SU-DHL-6 (cell line): ENCODE results near the gene WWOX.

Experiments
- H2AFZ ChIP-seq: fragments of 200-600 bp; sonication (generic); 2 replicates; pipeline ENCODE4 v1.6.1; 2014; ENCODE audit warnings: low read depth, mild to moderate bottlenecking, moderate library complexity, mixed read lengths, antibody characterized with exemption, low read length; ENCODE audit not compliant: severe bottlenecking
- H3F3A ChIP-seq: fragments of 200-600 bp; shearing (Covaris generic); 2 replicates; pipeline ENCODE4 v1.6.0; 2016; ENCODE audit warnings: antibody characterized with exemption, mild to moderate bottlenecking; ENCODE audit not compliant: insufficient read depth
- H3K27ac ChIP-seq: fragments of 200-600 bp; sonication (generic); 2 replicates; pipeline ENCODE4 v1.5.1; 2016; ENCODE audit warnings: low read depth, mild to moderate bottlenecking, low read length, moderate library complexity, mixed read lengths
- H3K27me3 ChIP-seq: fragments of 200-600 bp; sonication (generic), shearing (Covaris generic); 2 replicates; pipeline ENCODE4 v1.6.0; 2014; ENCODE audit warnings: mild to moderate bottlenecking, low read length
- H3K36me3 ChIP-seq: fragments of 200-600 bp; sonication (generic); 2 replicates; pipeline ENCODE4 v1.6.1; 2014; ENCODE audit warnings: mild to moderate bottlenecking, low read length, mixed read lengths
- H3K4me2 ChIP-seq: fragments of 300-600, 200-600 bp; shearing (Covaris generic), sonication (generic); 2 replicates; pipeline ENCODE4 v1.6.0; 2014; ENCODE audit warnings: low read length, low read depth, mild to moderate bottlenecking; ENCODE audit not compliant: poor library complexity, severe bottlenecking
- H3K4me3 ChIP-seq: fragments of 200-600 bp; sonication (generic); 2 replicates; pipeline ENCODE4 v1.5.1; 2014; ENCODE audit warnings: antibody characterized with exemption, low read length, mild to moderate bottlenecking, mixed read lengths; ENCODE audit not compliant: insufficient read depth, poor library complexity, severe bottlenecking
- H3K79me2 ChIP-seq: fragments of 200-600 bp; sonication (generic); 2 replicates; pipeline ENCODE4 v1.6.1; 2014; ENCODE audit warnings: mild to moderate bottlenecking, low read length, moderate library complexity; ENCODE audit not compliant: insufficient read depth
- H3K9ac ChIP-seq: fragments of 200-600 bp; sonication (generic); 2 replicates; pipeline ENCODE4 v1.7.0; 2014; ENCODE audit warnings: mild to moderate bottlenecking, low read length
- H3K9me2 ChIP-seq: fragments of 200-600 bp; sonication (generic); replicated peaks from 2 replicates; pipeline ENCODE4 v1.6.1; 2014; ENCODE audit warnings: low read length; ENCODE audit not compliant: insufficient read depth
- H3K9me3 ChIP-seq: fragments of 200-600 bp; sonication (generic); 2 replicates; pipeline ENCODE4 v1.6.1; 2014; ENCODE audit warnings: low read length, mixed read lengths; ENCODE audit not compliant: insufficient read depth
- H4K20me1 ChIP-seq: fragments of 200-600 bp; sonication (generic); 2 replicates; pipeline ENCODE4 v1.6.1; 2014; ENCODE audit warnings: low read depth, mild to moderate bottlenecking, antibody characterized with exemption, low read length, moderate library complexity, mixed read lengths
- CTCF ChIP-seq: fragments of 200-600 bp; sonication (generic); IDR thresholded peaks from one replicate; pipeline ENCODE4 v1.5.1; 2017; ENCODE audit warnings: antibody characterized with exemption, mild to moderate bottlenecking, low read length, moderate library complexity; ENCODE audit not compliant: insufficient read depth, poor library complexity, severe bottlenecking
- EZH2phosphoT487 ChIP-seq: fragments of 200-600 bp; sonication (generic), shearing (Covaris generic); conservative IDR thresholded peaks from 2 replicates; pipeline ENCODE4 v1.6.1; 2018; ENCODE audit warnings: mild to moderate bottlenecking, antibody characterized with exemption, low read length, moderate library complexity, mixed read lengths

Gene WWOX

GRCh38 chr16:78638371-78638770 lies 538.9 kb downstream of the WWOX start:
- no peak for TF ChIP-seq EZH2phosphoT487
- Histone ChIP-seq H3K9me3 (no peaks in the 10 kb centered on the region), H3K9ac (no peak overlapping the region), H3K4me2 (no peak overlapping the region), H3K9me2 (no peaks in the 10 kb centered on the region), H3F3A (no peaks in the 10 kb centered on the region), H2AFZ (no peak overlapping the region), H3K27me3 (no peaks in the 10 kb centered on the region), H3K27ac (no peak overlapping the region), H3K79me2 (no peaks in the 10 kb centered on the region), H3K4me3 (no peak overlapping the region), H4K20me1 (no peaks in the 10 kb centered on the region), H3K36me3 (no peaks in the 10 kb centered on the region)

- Histone ChIP-seq H3K9ac (no peak overlapping the region), H3F3A (no peaks in the 10 kb centered on the region), H3K9me2 (no peaks in the 10 kb centered on the region), H3K9me3 (no peaks in the 10 kb centered on the region), H2AFZ (no peak overlapping the region), H3K79me2 (no peaks in the 10 kb centered on the region), H3K36me3 (no peaks in the 10 kb centered on the region), H3K27me3 (no peaks in the 10 kb centered on the region), H3K27ac (no peak overlapping the region), H3K4me2 (no peak overlapping the region), H3K4me3 (no peak overlapping the region), H4K20me1 (no peaks in the 10 kb centered on the region)
- no peak for TF ChIP-seq CTCF
- TF ChIP-seq EZH2phosphoT487, result no peak
Measured at GRCh38 chr16:78639775-78640174, 540.3 kb downstream of the WWOX start.

- H3K9ac ChIP-seq, result no peak overlapping the region
- no peak overlapping the region for H2AFZ ChIP-seq
- H3K27me3 ChIP-seq, result no peaks in the 10 kb centered on the region
- no peak overlapping the region for H3K4me2 ChIP-seq
- no peaks in the 10 kb centered on the region for H3K9me3 ChIP-seq
- no peak for TF ChIP-seq EZH2phosphoT487
- TF ChIP-seq CTCF, result no peak
- no peak overlapping the region for H3K4me3 ChIP-seq
- H3K27ac ChIP-seq, result no peak overlapping the region
- H3K9me2 ChIP-seq, result no peaks in the 10 kb centered on the region
- H3F3A ChIP-seq, result no peaks in the 10 kb centered on the region
- H3K36me3 ChIP-seq, result no peaks in the 10 kb centered on the region
- H3K79me2 ChIP-seq, result no peaks in the 10 kb centered on the region
- no peaks in the 10 kb centered on the region for H4K20me1 ChIP-seq
Measured at GRCh38 chr16:78640886-78641285, 541.4 kb downstream of the WWOX start.

- Histone ChIP-seq H3K27ac (no peak overlapping the region), H3K9me3 (no peaks in the 10 kb centered on the region), H3K79me2 (no peaks in the 10 kb centered on the region), H4K20me1 (no peaks in the 10 kb centered on the region), H3K9ac (no peak overlapping the region), H2AFZ (no peak overlapping the region), H3K36me3 (no peaks in the 10 kb centered on the region), H3K4me2 (no peak overlapping the region), H3K27me3 (no peaks in the 10 kb centered on the region), H3F3A (no peaks in the 10 kb centered on the region), H3K9me2 (no peaks in the 10 kb centered on the region), H3K4me3 (no peak overlapping the region)
- TF ChIP-seq EZH2phosphoT487, result no peak
- TF ChIP-seq CTCF, result no peak
Measured at GRCh38 chr16:78641433-78641832, 542.0 kb downstream of the WWOX start.
